ENCODE measurements around the gene RBP4. TPM values are rescaled to one million over a fixed set of nuclear protein-coding genes. Genes with fewer than 3 reads are reported as not detected.

The RBP4 gene
- total and polyA plus RNA-seq, 10 of the 15 experiments (the other 5 are each of a cell fraction or from before 2014, with no cell fraction given): 1.2 TPM; not detected in 9

GRCh38 chr10:93576888-93577287, 24.1 kb downstream of the RBP4 start (continued):
- TF ChIP-seq CUX1 (IDR thresholded peaks at IDR 0.05; ENCODE audit: insufficient replicate concordance, low read depth, low read length): no peak
- no peak for TF ChIP-seq CEBPB (IDR thresholded peaks at IDR 0.05; ENCODE audit: borderline replicate concordance in 1 of 2, low read depth in 2 of 2, low read length in 2 of 2)
- no peak for TF ChIP-seq IKZF2 (IDR thresholded peaks at IDR 0.05)
- no peak for TF ChIP-seq ETV6 (conservative IDR thresholded peaks at IDR 0.05 in 1 of 2, IDR thresholded peaks at IDR 0.05 in 1 of 2; ENCODE audit: borderline replicate concordance in 1 of 2, low read depth in 1 of 2)

DNA sequence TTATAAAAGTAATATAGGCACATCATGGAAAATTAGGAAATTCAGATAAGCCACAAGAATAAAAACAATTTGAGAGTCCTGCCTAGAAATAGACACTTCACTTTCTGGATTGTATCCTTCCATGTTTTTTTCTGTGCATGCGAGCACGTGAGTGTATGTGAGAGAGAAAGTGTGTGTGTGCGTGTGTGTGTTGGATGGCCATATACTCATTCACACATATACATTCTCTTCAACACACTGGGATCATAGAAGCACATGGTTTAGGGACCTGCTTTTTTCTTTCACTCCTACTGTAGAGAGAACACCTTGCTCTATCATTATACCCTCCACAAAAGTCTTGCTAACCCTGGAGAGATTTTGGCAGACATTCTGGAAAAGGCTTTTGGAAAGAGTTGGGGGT, 27.1 kb downstream of the RBP4 start:
- ChIA-PET SMC1A (ENCODE audit: uncharacterized antibody, unreplicated experiment) (no interaction called here), POLR2A (no interaction called here), CTCF (no interaction called here), RAD21 (ENCODE audit: unreplicated experiment) (no interaction called here)
- FAIRE-seq (no peak), DNase-seq (ENCODE audit: low read depth, low spot score) (no peak), ATAC-seq (no peak)
- in situ Hi-C loops (cut with MboI) (no loop called here), intact Hi-C loops (cut with micrococcal nuclease; ENCODE audit: unreplicated experiment) (no loop called here)
- BruUV-seq (replicated peaks): no TSS peak
- H3K36me3 ChIP-seq (ENCODE audit: control insufficient read depth in 2 of 2, insufficient read depth in 2 of 2, low read length in 1 of 2): no peaks in the 10 kb centered on the region
- no peak overlapping the region for H3K27ac ChIP-seq (ENCODE audit: control insufficient read depth, insufficient read depth)
- no peak overlapping the region for H3K4me2 ChIP-seq (ENCODE audit: control insufficient read depth, insufficient read depth)
- H3K4me1 ChIP-seq (ENCODE audit: control insufficient read depth, insufficient read depth, low read length): no peaks in the 10 kb centered on the region
- no peak overlapping the region for H3K9ac ChIP-seq (ENCODE audit: control insufficient read depth, insufficient read depth, low read length)
- no peak for TF ChIP-seq FOXK2 (IDR thresholded peaks at IDR 0.05)
- TF ChIP-seq BHLHE40 (IDR thresholded peaks at IDR 0.05; ENCODE audit: borderline replicate concordance in 1 of 2, low read depth in 2 of 2, low read length in 1 of 2): 0 out of 4 replicates have a peak, but pooled peaks of 1 of the 2 experiments have one; percentile 11
- no peaks in the 10 kb centered on the region for H4K20me1 ChIP-seq (ENCODE audit: control insufficient read depth, insufficient read depth)
- H3K79me2 ChIP-seq (ENCODE audit: control insufficient read depth, insufficient read depth, low read length): no peaks in the 10 kb centered on the region
- H2AFZ ChIP-seq (ENCODE audit: control insufficient read depth, low read depth, low read length): no peak overlapping the region
- H3K27me3 ChIP-seq (replicated peaks in 1 of 2; ENCODE audit: control insufficient read depth in 2 of 2, insufficient read depth in 2 of 2, low read length in 1 of 2): peaks cover 0 to 3% of the 10 kb centered on the region in 2 experiments; a peak in 2 of 4 replicates
- WGBS (ENCODE audit: insufficient coverage, insufficient replicate concordance, low lambda C conversion rate, missing lambda C conversion rate): 62% methylated on average over 3 of the region's 3 CpGs
- no peaks in the 10 kb centered on the region for H3K9me3 ChIP-seq (replicated peaks; ENCODE audit: control insufficient read depth, insufficient read depth, low read length)
- H3K4me3 ChIP-seq: no peak overlapping the region
